Measurements from ENCODE around the gene ANKMY2. TPM values are rescaled to one million over a fixed set of nuclear protein-coding genes. Genes with fewer than 3 reads are reported as not detected.

The ANKMY2 gene
- total RNA-seq, 5 donors from 2014 or later (not counting 1 experiment from before 2014, with no cell fraction given) = 7.8 to 10.9 (median 10.0) TPM

GRCh38 chr7:16592395-16592794 is 53.2 kb downstream of the ANKMY2 start:
- H3K36me3 ChIP-seq (ENCODE audit: control insufficient read depth in 2 of 2, extremely low read depth in 1 of 2, insufficient read depth in 1 of 2, low read length in 1 of 2) = no peaks in the 10 kb centered on the region
- no peaks in the 10 kb centered on the region for H3K27me3 ChIP-seq (replicated peaks in 1 of 2; ENCODE audit: control insufficient read depth in 2 of 2, extremely low read depth in 1 of 2, insufficient read depth in 2 of 2, low read length in 1 of 2)
- no CpG with 5 or more reads among the region's 3 CpGs for WGBS (ENCODE audit: insufficient coverage)
- peaks cover 4% of the 10 kb centered on the region for H3K36me3 Mint-ChIP-seq
- DNase-seq (no peak), ATAC-seq (replicated peaks in 1 of 4) (no peak)
- H3K4me3 ChIP-seq (ENCODE audit: control insufficient read depth in 1 of 2, extremely low read depth in 1 of 2, low read length in 1 of 2) = no peak overlapping the region
- H3K27me3 Mint-ChIP-seq = no peaks in the 10 kb centered on the region
- ChIA-PET POLR2A (no interaction called here), CTCF (no interaction called here)
- H3K4me3 Mint-ChIP-seq = no peak overlapping the region
- H3K9me3 ChIP-seq = no peaks in the 10 kb centered on the region
- H3K4me1 Mint-ChIP-seq = no peaks in the 10 kb centered on the region
- H3K9me3 Mint-ChIP-seq = no peaks in the 10 kb centered on the region
- H3K27ac ChIP-seq (ENCODE audit: low read length) = no peak overlapping the region
- no peak overlapping the region for H3K27ac Mint-ChIP-seq
- H3K4me1 ChIP-seq (ENCODE audit: control insufficient read depth in 1 of 2, extremely low read depth in 1 of 2, insufficient read depth in 2 of 2, low read length in 2 of 2) = no peaks in the 10 kb centered on the region

GRCh38 chr7:16590424-16590823 is 55.1 kb downstream of the ANKMY2 start:
- H3K27ac ChIP-seq (ENCODE audit: low read length) = no peak overlapping the region
- Mint-ChIP-seq H3K9me3 (no peaks in the 10 kb centered on the region), H3K27me3 (peaks cover 0 to 1% of the 10 kb centered on the region in 2 donors), H3K27ac (no peak overlapping the region), H3K4me3 (no peak overlapping the region), H3K4me1 (peaks cover 0 to 1% (median 0%) of the 10 kb centered on the region in 3 donors), H3K36me3 (no peaks in the 10 kb centered on the region)
- ChIA-PET POLR2A (no interaction called here), CTCF (no interaction called here)
- no peaks in the 10 kb centered on the region for H3K4me1 ChIP-seq (ENCODE audit: control insufficient read depth in 1 of 2, extremely low read depth in 1 of 2, insufficient read depth in 2 of 2, low read length in 2 of 2)
- ATAC-seq (replicated peaks in 1 of 4) = no peak
- DNase-seq = no peak
- peaks cover 0 to 7% of the 10 kb centered on the region in 2 experiments for H3K27me3 ChIP-seq (replicated peaks in 1 of 2; ENCODE audit: control insufficient read depth in 2 of 2, extremely low read depth in 1 of 2, insufficient read depth in 2 of 2, low read length in 1 of 2)
- no CpG with 5 or more reads among the region's 1 CpG for WGBS (ENCODE audit: insufficient coverage)
- no peak overlapping the region for H3K4me3 ChIP-seq (ENCODE audit: control insufficient read depth in 1 of 2, extremely low read depth in 1 of 2, low read length in 1 of 2)
- no peaks in the 10 kb centered on the region for H3K36me3 ChIP-seq (ENCODE audit: control insufficient read depth in 2 of 2, extremely low read depth in 1 of 2, insufficient read depth in 1 of 2, low read length in 1 of 2)
- H3K9me3 ChIP-seq = no peaks in the 10 kb centered on the region

- DNase-seq = no peak
- ChIA-PET POLR2A (no interaction called here), CTCF (no interaction called here)
- Histone ChIP-seq H3K9me3 (no peaks in the 10 kb centered on the region), H3K27ac (ENCODE audit: low read length) (no peak overlapping the region), H3K36me3 (ENCODE audit: control insufficient read depth in 2 of 2, extremely low read depth in 1 of 2, insufficient read depth in 1 of 2, low read length in 1 of 2) (no peaks in the 10 kb centered on the region), H3K27me3 (replicated peaks in 1 of 2; ENCODE audit: control insufficient read depth in 2 of 2, extremely low read depth in 1 of 2, insufficient read depth in 2 of 2, low read length in 1 of 2) (peaks cover 0 to 10% of the 10 kb centered on the region in 2 experiments), H3K4me1 (ENCODE audit: control insufficient read depth in 1 of 2, extremely low read depth in 1 of 2, insufficient read depth in 2 of 2, low read length in 2 of 2) (no peaks in the 10 kb centered on the region), H3K4me3 (ENCODE audit: control insufficient read depth in 1 of 2, extremely low read depth in 1 of 2, low read length in 1 of 2) (no peak overlapping the region)
- Mint-ChIP-seq H3K36me3 (no peaks in the 10 kb centered on the region), H3K27me3 (peaks cover 0 to 1% of the 10 kb centered on the region in 2 donors), H3K4me1 (peaks cover 0 to 1% (median 0%) of the 10 kb centered on the region in 3 donors), H3K27ac (no peak overlapping the region), H3K4me3 (no peak overlapping the region), H3K9me3 (no peaks in the 10 kb centered on the region)
- ATAC-seq (replicated peaks in 1 of 4) = no peak
- WGBS (ENCODE audit: insufficient coverage) = 86% methylated on average over 1 of the region's 2 CpGs
Measured at GRCh38 chr7:16589881-16590280, 55.7 kb downstream of the ANKMY2 start.

GRCh38 chr7:16587790-16588189 is 57.8 kb downstream of the ANKMY2 start:
- POLR2A ChIA-PET = no interaction called here

GRCh38 chr7:16587129-16587528 is 58.4 kb downstream of the ANKMY2 start:
- Mint-ChIP-seq H3K4me1 (peaks cover 0 to 1% (median 0%) of the 10 kb centered on the region in 3 donors), H3K36me3 (no peaks in the 10 kb centered on the region), H3K27me3 (peaks cover 5% of the 10 kb centered on the region in 2 donors), H3K27ac (no peak overlapping the region), H3K4me3 (no peak overlapping the region), H3K9me3 (no peaks in the 10 kb centered on the region)
- H3K27ac ChIP-seq (ENCODE audit: low read length) = no peak overlapping the region
- H3K4me3 ChIP-seq (ENCODE audit: control insufficient read depth in 1 of 2, extremely low read depth in 1 of 2, low read length in 1 of 2) = no peak overlapping the region
- H3K27me3 ChIP-seq (replicated peaks in 1 of 2; ENCODE audit: control insufficient read depth in 2 of 2, extremely low read depth in 1 of 2, insufficient read depth in 2 of 2, low read length in 1 of 2) = peaks cover 0 to 19% of the 10 kb centered on the region in 2 experiments
- no peaks in the 10 kb centered on the region for H3K4me1 ChIP-seq (ENCODE audit: control insufficient read depth in 1 of 2, extremely low read depth in 1 of 2, insufficient read depth in 2 of 2, low read length in 2 of 2)
- POLR2A ChIA-PET = no interaction called here
- no peak for ATAC-seq (replicated peaks in 1 of 4)
- CTCF ChIA-PET = interaction anchor here (0.6 to 0.9 kb wide), 3 partner anchors 22 to 1694 kb away, joined by 3 to 4 read pairs (median 3); no protein-coding TSS in a partner anchor
- no peaks in the 10 kb centered on the region for H3K9me3 ChIP-seq
- 95% methylated on average over 2 of the region's 3 CpGs for WGBS (ENCODE audit: insufficient coverage)
- no peaks in the 10 kb centered on the region for H3K36me3 ChIP-seq (ENCODE audit: control insufficient read depth in 2 of 2, extremely low read depth in 1 of 2, insufficient read depth in 1 of 2, low read length in 1 of 2)
- no peak for DNase-seq

More at GRCh38 chr7:16587790-16588189, 57.8 kb downstream of the ANKMY2 start:
- Mint-ChIP-seq H3K27me3 (peaks cover 5% of the 10 kb centered on the region in 2 donors), H3K36me3 (no peaks in the 10 kb centered on the region), H3K4me3 (no peak overlapping the region), H3K9me3 (no peaks in the 10 kb centered on the region), H3K4me1 (peaks cover 0 to 1% (median 0%) of the 10 kb centered on the region in 3 donors), H3K27ac (no peak overlapping the region)
- DNase-seq (no peak), ATAC-seq (replicated peaks in 1 of 4) (no peak)
- CTCF ChIA-PET = interaction anchor here (0.7 to 0.9 kb wide), 2 partner anchors 23 to 1695 kb away, joined by 3 read pairs; no protein-coding TSS in a partner anchor
- no peaks in the 10 kb centered on the region for H3K4me1 ChIP-seq (ENCODE audit: control insufficient read depth in 1 of 2, extremely low read depth in 1 of 2, insufficient read depth in 2 of 2, low read length in 2 of 2)
- no peaks in the 10 kb centered on the region for H3K9me3 ChIP-seq
- WGBS (ENCODE audit: insufficient coverage) = 91% methylated on average over 2 of the region's 6 CpGs
- H3K27me3 ChIP-seq (replicated peaks in 1 of 2; ENCODE audit: control insufficient read depth in 2 of 2, extremely low read depth in 1 of 2, insufficient read depth in 2 of 2, low read length in 1 of 2) = peaks cover 0 to 19% of the 10 kb centered on the region in 2 experiments
- no peak overlapping the region for H3K4me3 ChIP-seq (ENCODE audit: control insufficient read depth in 1 of 2, extremely low read depth in 1 of 2, low read length in 1 of 2)
- no peak overlapping the region for H3K27ac ChIP-seq (ENCODE audit: low read length)
- no peaks in the 10 kb centered on the region for H3K36me3 ChIP-seq (ENCODE audit: control insufficient read depth in 2 of 2, extremely low read depth in 1 of 2, insufficient read depth in 1 of 2, low read length in 1 of 2)

GRCh38 chr7:16586081-16586874 is 59.3 kb downstream of the ANKMY2 start:
- Mint-ChIP-seq H3K27me3 (peaks cover 5 to 7% of the 10 kb centered on the region in 2 donors), H3K4me3 (no peak overlapping the region), H3K9me3 (no peaks in the 10 kb centered on the region), H3K27ac (no peak overlapping the region), H3K4me1 (peaks cover 0 to 1% (median 0%) of the 10 kb centered on the region in 3 donors), H3K36me3 (no peaks in the 10 kb centered on the region)
- DNase-seq (no peak), ATAC-seq (replicated peaks in 1 of 4) (no peak)
- no peaks in the 10 kb centered on the region for H3K36me3 ChIP-seq (ENCODE audit: control insufficient read depth in 2 of 2, extremely low read depth in 1 of 2, insufficient read depth in 1 of 2, low read length in 1 of 2)
- WGBS (ENCODE audit: insufficient coverage) = 63% methylated on average over 31 of the region's 42 CpGs
- H3K4me1 ChIP-seq (ENCODE audit: control insufficient read depth in 1 of 2, extremely low read depth in 1 of 2, insufficient read depth in 2 of 2, low read length in 2 of 2) = no peaks in the 10 kb centered on the region
- peaks cover 0 to 19% of the 10 kb centered on the region in 2 experiments for H3K27me3 ChIP-seq (replicated peaks in 1 of 2; ENCODE audit: control insufficient read depth in 2 of 2, extremely low read depth in 1 of 2, insufficient read depth in 2 of 2, low read length in 1 of 2)
- ChIA-PET POLR2A (no interaction called here), CTCF (no interaction called here)
- no peak overlapping the region for H3K27ac ChIP-seq (ENCODE audit: low read length)
- peak overlapping the region in 1 of 2 donors; percentile 38 for H3K4me3 ChIP-seq (ENCODE audit: control insufficient read depth in 1 of 2, extremely low read depth in 1 of 2, low read length in 1 of 2)
- H3K9me3 ChIP-seq = no peaks in the 10 kb centered on the region

All from T-cell (primary cell).